BLaER1 (cell line): ENCODE data around the gene ASXL1.
"Not testable (repeated sequence)": the region's sequence is repeated elsewhere in the genome, so short reads cannot be mapped to it uniquely, and the experiment has no call there.

ENCODE experiments used
- H3K27ac ChIP-seq: shearing (Covaris generic); formaldehyde crosslinking; 2 replicates; pipeline ENCODE4 v1.8.1; 2022
- H3K27me3 ChIP-seq: shearing (Covaris generic); formaldehyde crosslinking; 2 replicates; pipeline ENCODE4 v1.8.1; 2022
- H3K36me3 ChIP-seq: shearing (Covaris generic); formaldehyde crosslinking; 2 replicates; pipeline ENCODE4 v1.8.1; 2022
- H3K4me1 ChIP-seq: shearing (Covaris generic); formaldehyde crosslinking; 2 replicates; pipeline ENCODE4 v1.8.1; 2022
- H3K4me2 ChIP-seq: shearing (Covaris generic); formaldehyde crosslinking; 2 replicates; pipeline ENCODE4 v1.8.1; 2022
- H3K4me3 ChIP-seq: shearing (Covaris generic); formaldehyde crosslinking; 2 replicates; pipeline ENCODE4 v1.8.1; 2022
- H3K9ac ChIP-seq: shearing (Covaris generic); formaldehyde crosslinking; 2 replicates; pipeline ENCODE4 v1.8.1; 2022
- H3K9me3 ChIP-seq: shearing (Covaris generic); formaldehyde crosslinking; 2 replicates; pipeline ENCODE4 v1.8.1; 2022
- H4K20me1 ChIP-seq: shearing (Covaris generic); formaldehyde crosslinking; 2 replicates; pipeline ENCODE4 v1.8.1; 2022
- Cebpa-rat ChIP-seq: shearing (Covaris generic); IDR thresholded peaks from 2 replicates; pipeline ENCODE4 v1.8.1; 2022

ASXL1 gene

GRCh38 chr20:32396646-32397160, 38.6 kb downstream of the ASXL1 start:
- no peaks in the 10 kb centered on the region for H3K27me3 ChIP-seq
- peaks cover 61% of the 10 kb centered on the region for H3K36me3 ChIP-seq
- no peak overlapping the region for H3K27ac ChIP-seq
- H3K4me2 ChIP-seq: no peak overlapping the region
- peaks cover 100% of the 10 kb centered on the region for H4K20me1 ChIP-seq
- 0 out of 2 replicates have a peak, but pooled peaks cover 6% of the 10 kb centered on the region for H3K4me1 ChIP-seq
- H3K9me3 ChIP-seq: peaks cover 7% of the 10 kb centered on the region; the same call in 1 of the 2 replicates
- TF ChIP-seq Cebpa-rat: no peak
- H3K4me3 ChIP-seq: no peak overlapping the region
- H3K9ac ChIP-seq: no peak overlapping the region

- H3K27me3 ChIP-seq: no peaks in the 10 kb centered on the region
- no peak for TF ChIP-seq Cebpa-rat
- peaks cover 61% of the 10 kb centered on the region for H3K36me3 ChIP-seq
- no peak overlapping the region for H3K4me3 ChIP-seq
- H3K9me3 ChIP-seq: peaks cover 7% of the 10 kb centered on the region; the same call in 1 of the 2 replicates
- H3K9ac ChIP-seq: no peak overlapping the region
- 0 out of 2 replicates have a peak, but pooled peaks cover 6% of the 10 kb centered on the region for H3K4me1 ChIP-seq
- no peak overlapping the region for H3K4me2 ChIP-seq
- no peak overlapping the region for H3K27ac ChIP-seq
- peaks cover 100% of the 10 kb centered on the region for H4K20me1 ChIP-seq
These were observed 39.5 kb downstream of the ASXL1 start for GRCh38 chr20:32397567-32398084.

GRCh38 chr20:32400476-32400875, 42.3 kb downstream of the ASXL1 start:
- no peak overlapping the region for H3K4me2 ChIP-seq
- no peak for TF ChIP-seq Cebpa-rat
- H3K4me1 ChIP-seq: 0 out of 2 replicates have a peak, but pooled peaks cover 6% of the 10 kb centered on the region
- H3K9me3 ChIP-seq: no peaks in the 10 kb centered on the region
- no peaks in the 10 kb centered on the region for H3K27me3 ChIP-seq
- H3K27ac ChIP-seq: no peak overlapping the region
- peaks cover 100% of the 10 kb centered on the region for H4K20me1 ChIP-seq
- H3K36me3 ChIP-seq: peaks cover 50% of the 10 kb centered on the region
- H3K4me3 ChIP-seq: no peak overlapping the region
- H3K9ac ChIP-seq: no peak overlapping the region

GRCh38 chr20:32404017-32404416, 45.9 kb downstream of the ASXL1 start:
- Histone ChIP-seq H3K9me3 (no peaks in the 10 kb centered on the region), H3K4me1 (peaks cover 12% of the 10 kb centered on the region), H3K4me2 (no peak overlapping the region), H3K27ac (no peak overlapping the region), H3K27me3 (no peaks in the 10 kb centered on the region), H3K36me3 (peaks cover 68% of the 10 kb centered on the region), H3K4me3 (no peak overlapping the region), H4K20me1 (peaks cover 100% of the 10 kb centered on the region), H3K9ac (no peak overlapping the region)
- no peak for TF ChIP-seq Cebpa-rat

GRCh38 chr20:32406701-32407100, 48.6 kb downstream of the ASXL1 start:
- peak overlapping the region; percentile 20 for H3K4me2 ChIP-seq
- peaks cover 17% of the 10 kb centered on the region for H3K4me1 ChIP-seq
- no peak for TF ChIP-seq Cebpa-rat
- no peak overlapping the region for H3K4me3 ChIP-seq
- H4K20me1 ChIP-seq: peaks cover 100% of the 10 kb centered on the region
- H3K9me3 ChIP-seq: no peaks in the 10 kb centered on the region
- H3K9ac ChIP-seq: no peak overlapping the region
- no peaks in the 10 kb centered on the region for H3K27me3 ChIP-seq
- H3K27ac ChIP-seq: no peak overlapping the region
- peaks cover 66% of the 10 kb centered on the region for H3K36me3 ChIP-seq

- H3K4me3 ChIP-seq: not testable (repeated sequence)
- peaks cover 100% of the 10 kb centered on the region for H4K20me1 ChIP-seq
These were observed 49.1 kb downstream of the ASXL1 start for GRCh38 chr20:32407131-32407750.

GRCh38 chr20:32411955-32412706, 54.0 kb downstream of the ASXL1 start:
- H3K36me3 ChIP-seq: peaks cover 46% of the 10 kb centered on the region
- H3K4me3 ChIP-seq: no peak overlapping the region
- H3K27ac ChIP-seq: no peak overlapping the region
- H3K4me1 ChIP-seq: peaks cover 20% of the 10 kb centered on the region
- TF ChIP-seq Cebpa-rat: no peak
- 0 out of 2 replicates have a peak overlapping the region, but pooled peaks have one; percentile 8 for H3K4me2 ChIP-seq
- no peaks in the 10 kb centered on the region for H3K27me3 ChIP-seq
- H3K9ac ChIP-seq: no peak overlapping the region
- peaks cover 100% of the 10 kb centered on the region for H4K20me1 ChIP-seq
- no peaks in the 10 kb centered on the region for H3K9me3 ChIP-seq

More at GRCh38 chr20:32407131-32407750, 49.1 kb downstream of the ASXL1 start:
- H3K4me1 ChIP-seq: peaks cover 22% of the 10 kb centered on the region
- H3K36me3 ChIP-seq: peaks cover 60% of the 10 kb centered on the region
- not testable (repeated sequence) for H3K27ac ChIP-seq, H3K27me3 ChIP-seq, H3K9me3 ChIP-seq, H3K9ac ChIP-seq
- H3K4me2 ChIP-seq: peak overlapping the region; percentile 20

- no peak for TF ChIP-seq Cebpa-rat
- H3K9me3 ChIP-seq: no peaks in the 10 kb centered on the region
- no peak overlapping the region for H3K4me3 ChIP-seq
- peaks cover 15% of the 10 kb centered on the region for H3K4me1 ChIP-seq
- no peaks in the 10 kb centered on the region for H3K27me3 ChIP-seq
- peaks cover 29% of the 10 kb centered on the region for H3K36me3 ChIP-seq
- no peak overlapping the region for H3K4me2 ChIP-seq
- no peak overlapping the region for H3K9ac ChIP-seq
- H3K27ac ChIP-seq: no peak overlapping the region
- H4K20me1 ChIP-seq: peaks cover 100% of the 10 kb centered on the region
These were observed 57.4 kb downstream of the ASXL1 start for GRCh38 chr20:32415494-32415893.

GRCh38 chr20:32416206-32416605, 58.1 kb downstream of the ASXL1 start:
- no peak for TF ChIP-seq Cebpa-rat
- Histone ChIP-seq H3K9ac (no peak overlapping the region), H3K36me3 (peaks cover 27% of the 10 kb centered on the region)

GRCh38 chr20:32418376-32418775, 60.2 kb downstream of the ASXL1 start:
- Histone ChIP-seq H3K4me3 (no peak overlapping the region), H3K36me3 (peaks cover 29% of the 10 kb centered on the region), H3K9ac (no peak overlapping the region), H3K4me1 (no peaks in the 10 kb centered on the region), H3K9me3 (no peaks in the 10 kb centered on the region), H3K4me2 (no peak overlapping the region), H3K27ac (no peak overlapping the region), H3K27me3 (no peaks in the 10 kb centered on the region), H4K20me1 (peaks cover 98% of the 10 kb centered on the region)
- no peak for TF ChIP-seq Cebpa-rat

More at GRCh38 chr20:32416206-32416605, 58.1 kb downstream of the ASXL1 start:
- H3K27ac ChIP-seq: no peak overlapping the region
- H3K4me2 ChIP-seq: no peak overlapping the region
- no peaks in the 10 kb centered on the region for H3K27me3 ChIP-seq
- H3K4me1 ChIP-seq: peaks cover 15% of the 10 kb centered on the region
- H3K4me3 ChIP-seq: no peak overlapping the region
- no peaks in the 10 kb centered on the region for H3K9me3 ChIP-seq
- H4K20me1 ChIP-seq: peaks cover 98% of the 10 kb centered on the region
